ENCODE measurements around the gene TICRR.

TICRR gene

DNA sequence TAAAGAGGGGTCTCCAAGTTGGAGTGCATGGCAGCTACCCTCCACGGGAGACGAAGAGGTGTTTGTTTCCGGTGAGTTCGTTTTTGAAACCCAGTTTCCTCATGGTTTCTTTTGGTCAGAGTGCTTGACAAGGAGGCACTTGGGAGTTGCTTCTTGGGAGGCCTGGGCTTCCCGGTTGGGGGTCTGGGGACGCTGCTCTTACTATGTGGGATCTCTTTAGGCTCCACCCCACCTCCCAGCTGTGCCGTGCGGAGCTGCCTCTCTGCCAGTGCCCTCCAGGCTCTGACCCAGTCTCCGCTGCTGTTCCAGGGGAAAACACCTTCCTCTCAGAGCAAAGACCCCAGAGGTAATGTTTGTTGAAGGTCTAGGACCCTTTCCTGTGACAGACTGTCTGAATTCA, 50.4 kb downstream of the TICRR start:
- H3K4me3 ChIP-seq (ENCODE audit: control insufficient read depth, low read depth, low read length), result no peak overlapping the region
- TF ChIP-seq, protein P1, sequence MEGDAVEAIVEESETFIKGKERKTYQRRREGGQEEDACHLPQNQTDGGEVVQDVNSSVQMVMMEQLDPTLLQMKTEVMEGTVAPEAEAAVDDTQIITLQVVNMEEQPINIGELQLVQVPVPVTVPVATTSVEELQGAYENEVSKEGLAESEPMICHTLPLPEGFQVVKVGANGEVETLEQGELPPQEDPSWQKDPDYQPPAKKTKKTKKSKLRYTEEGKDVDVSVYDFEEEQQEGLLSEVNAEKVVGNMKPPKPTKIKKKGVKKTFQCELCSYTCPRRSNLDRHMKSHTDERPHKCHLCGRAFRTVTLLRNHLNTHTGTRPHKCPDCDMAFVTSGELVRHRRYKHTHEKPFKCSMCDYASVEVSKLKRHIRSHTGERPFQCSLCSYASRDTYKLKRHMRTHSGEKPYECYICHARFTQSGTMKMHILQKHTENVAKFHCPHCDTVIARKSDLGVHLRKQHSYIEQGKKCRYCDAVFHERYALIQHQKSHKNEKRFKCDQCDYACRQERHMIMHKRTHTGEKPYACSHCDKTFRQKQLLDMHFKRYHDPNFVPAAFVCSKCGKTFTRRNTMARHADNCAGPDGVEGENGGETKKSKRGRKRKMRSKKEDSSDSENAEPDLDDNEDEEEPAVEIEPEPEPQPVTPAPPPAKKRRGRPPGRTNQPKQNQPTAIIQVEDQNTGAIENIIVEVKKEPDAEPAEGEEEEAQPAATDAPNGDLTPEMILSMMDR (IDR thresholded peaks at IDR 0.05; ENCODE audit: control insufficient read depth, insufficient read depth, low read depth, low read length, missing control alignments), result no peak
- DNase-seq (ENCODE audit: low read depth), result no peak

DNA sequence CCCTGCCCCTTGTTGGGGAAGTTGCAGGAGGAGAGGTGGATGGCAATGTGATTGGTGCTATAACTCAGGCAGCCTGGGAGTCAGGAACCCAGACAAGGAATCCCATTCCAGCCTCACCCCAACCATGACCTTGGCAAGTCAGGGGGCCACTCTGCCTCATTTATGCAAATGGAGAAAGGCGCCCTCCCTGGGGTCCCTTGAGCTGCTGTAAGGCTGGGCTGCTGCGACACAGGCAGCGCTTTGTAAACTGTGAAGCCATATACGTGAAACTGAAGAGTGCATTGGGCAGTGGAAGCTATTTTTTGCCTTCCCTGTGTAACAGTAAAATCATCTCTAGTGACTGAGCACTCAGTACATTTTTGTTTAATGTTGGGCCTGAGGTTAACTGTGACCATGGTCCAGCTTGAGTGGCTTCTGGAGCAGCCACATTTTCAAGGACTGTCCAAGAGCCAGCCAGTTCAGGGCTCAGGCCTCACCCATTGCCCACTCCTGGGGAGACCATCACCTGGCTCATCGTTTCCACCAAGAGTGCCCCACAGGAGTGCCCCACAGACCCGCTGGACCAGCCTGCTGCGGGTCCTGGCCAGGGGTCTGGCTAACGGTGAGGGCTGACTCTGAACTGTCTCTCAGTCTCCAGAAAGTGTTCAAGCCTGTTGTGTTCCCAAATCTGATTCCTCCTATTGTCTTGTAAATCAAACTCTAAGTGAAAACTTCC, 52.1 kb downstream of the TICRR start:
- TF ChIP-seq, protein P1 (IDR thresholded peaks at IDR 0.05; ENCODE audit: control insufficient read depth, insufficient read depth, low read depth, low read length, missing control alignments), result no peak
- DNase-seq (ENCODE audit: low read depth), result no peak
- no peak overlapping the region for H3K4me3 ChIP-seq (ENCODE audit: control insufficient read depth, low read depth, low read length)

DNA sequence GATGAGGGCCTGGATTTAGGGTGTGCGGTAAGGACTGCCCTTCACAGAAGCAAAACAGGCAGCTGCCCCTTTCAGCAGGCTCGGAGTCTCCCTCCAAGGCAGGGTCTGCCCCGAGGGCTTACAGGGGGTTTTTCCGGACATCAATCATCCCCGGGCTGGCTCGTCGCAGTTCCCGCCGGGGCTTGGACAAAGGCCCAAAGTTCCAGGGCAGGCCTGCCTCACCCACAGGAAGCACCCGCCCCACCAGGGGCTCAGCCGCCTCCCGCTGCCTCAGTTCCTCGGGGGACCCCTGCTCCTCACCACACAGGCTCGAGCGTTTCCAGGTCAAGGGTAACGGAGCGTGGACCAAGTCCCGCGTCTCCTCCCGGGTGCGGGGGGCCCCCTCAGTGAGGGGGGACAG, 53.0 kb downstream of the TICRR start:
- H3K4me3 ChIP-seq (ENCODE audit: control insufficient read depth, low read depth, low read length), result no peak overlapping the region
- no peak for DNase-seq (ENCODE audit: low read depth)
- TF ChIP-seq, protein P1 (IDR thresholded peaks at IDR 0.05; ENCODE audit: control insufficient read depth, insufficient read depth, low read depth, low read length, missing control alignments), result no peak

DNA sequence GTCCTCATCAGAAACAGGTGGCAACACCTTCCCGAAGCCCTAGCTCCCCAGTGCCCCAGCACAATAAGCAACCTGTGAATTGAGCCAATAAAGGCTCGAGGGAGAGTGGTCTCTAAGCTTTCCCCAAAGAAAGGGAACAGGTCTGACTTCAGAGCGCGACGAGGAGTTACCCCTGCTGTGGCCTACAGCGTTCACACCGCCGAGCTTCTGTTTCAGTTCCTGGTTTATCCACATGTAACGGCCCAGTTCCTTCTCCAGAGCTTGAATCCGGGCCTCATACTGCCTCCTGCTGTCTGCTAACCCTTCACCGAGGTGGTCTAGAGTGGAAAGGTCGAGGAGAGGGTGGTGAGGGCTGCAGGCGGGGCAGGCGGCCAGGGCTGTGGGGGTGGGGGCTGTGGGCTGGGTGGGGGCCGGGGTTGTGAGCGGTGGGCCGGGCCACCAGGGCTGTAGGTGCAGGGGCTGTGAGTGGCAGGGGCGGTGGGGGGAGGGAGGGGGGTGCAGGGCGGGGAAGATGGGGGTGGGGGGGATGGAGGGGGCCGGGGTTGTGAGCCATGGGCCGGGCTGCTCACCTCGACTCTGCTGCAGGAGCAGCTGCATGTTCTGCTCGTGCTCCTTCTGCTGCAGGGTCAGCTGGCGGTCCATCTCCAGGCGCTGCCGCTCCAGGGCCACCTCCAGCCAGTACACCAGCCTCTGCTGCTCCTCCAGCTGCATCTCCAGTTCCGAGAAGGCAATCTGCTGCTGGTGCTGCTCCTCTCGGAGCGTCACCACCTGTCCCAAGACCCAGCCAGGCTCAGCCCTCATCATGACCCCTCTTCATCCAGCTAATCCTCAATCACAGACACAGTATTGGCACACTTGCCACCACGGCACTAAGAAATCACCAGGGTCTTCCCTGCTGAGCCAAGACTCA, 53.8 kb downstream of the TICRR start:
- TF ChIP-seq, protein P1 (IDR thresholded peaks at IDR 0.05; ENCODE audit: control insufficient read depth, insufficient read depth, low read depth, low read length, missing control alignments), result no peak
- no peak overlapping the region for H3K4me3 ChIP-seq (ENCODE audit: control insufficient read depth, low read depth, low read length)
- DNase-seq (ENCODE audit: low read depth), result no peak

DNA sequence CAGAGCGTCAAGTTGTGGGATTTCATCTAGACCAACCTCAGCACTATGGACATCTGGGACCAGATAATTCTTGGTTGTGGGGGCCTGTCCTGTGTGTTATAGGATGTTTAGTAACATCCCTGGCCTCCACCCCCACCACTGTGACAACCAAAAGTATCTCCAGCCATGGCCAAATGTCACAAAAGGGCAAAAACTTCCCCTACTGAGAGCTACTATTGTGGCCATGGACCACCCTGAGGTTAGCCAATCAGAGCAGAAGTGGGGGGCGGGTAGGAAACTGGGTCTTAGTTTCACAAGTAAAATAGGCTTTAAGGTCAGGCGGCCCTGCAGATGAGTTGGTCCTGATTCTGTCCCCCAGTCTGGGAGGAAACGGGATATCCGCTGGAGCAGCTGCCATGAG, 54.6 kb downstream of the TICRR start:
- no peak overlapping the region for H3K4me3 ChIP-seq (ENCODE audit: control insufficient read depth, low read depth, low read length)
- DNase-seq (ENCODE audit: low read depth), result no peak
- TF ChIP-seq, protein P1 (IDR thresholded peaks at IDR 0.05; ENCODE audit: control insufficient read depth, insufficient read depth, low read depth, low read length, missing control alignments), result no peak

DNA sequence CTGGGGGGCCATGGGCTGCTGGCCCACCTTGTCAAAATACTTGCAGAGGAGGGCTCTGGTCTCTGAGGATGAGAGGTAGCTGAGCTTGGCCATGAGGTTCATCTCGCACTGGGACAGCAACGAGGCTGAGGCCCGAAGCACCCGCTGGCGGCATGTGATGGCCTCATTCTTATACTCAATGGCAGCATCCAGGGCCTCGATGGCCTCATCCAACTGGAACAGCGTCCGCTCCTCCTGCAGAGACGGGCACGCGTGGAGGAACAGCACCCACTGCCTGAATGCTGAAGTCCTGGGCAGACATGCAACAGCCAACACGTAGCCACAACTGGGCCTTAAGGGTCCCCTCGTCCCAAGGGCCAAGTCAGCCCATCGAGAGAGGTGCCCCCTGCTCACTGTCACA, 55.0 kb downstream of the TICRR start:
- no peak for DNase-seq (ENCODE audit: low read depth)
- TF ChIP-seq, protein P1 (IDR thresholded peaks at IDR 0.05; ENCODE audit: control insufficient read depth, insufficient read depth, low read depth, low read length, missing control alignments), result no peak
- H3K4me3 ChIP-seq (ENCODE audit: control insufficient read depth, low read depth, low read length), result no peak overlapping the region
